Endodermal cell (in vitro differentiated cells): Measurements from ENCODE around the gene OTOS. TPM values are rescaled to one million over a fixed set of nuclear protein-coding genes. Genes with fewer than 3 reads are reported as not detected.

ENCODE experiments used
- DNase-seq: peaks from one replicate; pipeline ENCODE4 v3.0.0-alpha.2; 2017
- H3K27ac ChIP-seq: 2 replicates; pipeline ENCODE4 v1.5.1; 2013; ENCODE audit warnings: mild to moderate bottlenecking, low read depth, low read length, moderate library complexity
- H3K27me3 ChIP-seq: 2 replicates; pipeline ENCODE4 v1.6.1; 2013; ENCODE audit warnings: mild to moderate bottlenecking, low read length, moderate library complexity; ENCODE audit not compliant: insufficient read depth, control insufficient read depth, poor library complexity, severe bottlenecking
- H3K36me3 ChIP-seq: 2 replicates; pipeline ENCODE4 v1.7.0; 2013; ENCODE audit warnings: mild to moderate bottlenecking, low read length, moderate library complexity; ENCODE audit not compliant: control insufficient read depth, insufficient read depth
- H3K4me1 ChIP-seq: one replicate; pipeline ENCODE4 v1.7.0; 2013; ENCODE audit warnings: low read length; ENCODE audit not compliant: control insufficient read depth, insufficient read depth
- H3K4me3 ChIP-seq: 2 replicates; pipeline ENCODE4 v1.5.1; 2013; ENCODE audit warnings: mild to moderate bottlenecking, low read length, moderate library complexity
- H3K9ac ChIP-seq: 2 replicates; pipeline ENCODE4 v1.6.1; 2013; ENCODE audit warnings: mild to moderate bottlenecking, low read length, moderate library complexity; ENCODE audit not compliant: poor library complexity, severe bottlenecking; ENCODE audit errors: extremely low read depth
- H3K9me3 ChIP-seq: 2 replicates; pipeline ENCODE4 v1.6.1; 2013; ENCODE audit warnings: mild to moderate bottlenecking, low read length, moderate library complexity; ENCODE audit not compliant: control insufficient read depth
- H3K27ac Mint-ChIP-seq: 2 replicates; pipeline ENCODE4 v1.8.0; 2020; ENCODE audit warnings: mixed read lengths
- H3K27me3 Mint-ChIP-seq: 2 replicates; pipeline ENCODE4 v1.8.0; 2021; ENCODE audit warnings: mild to moderate bottlenecking, mixed read lengths; ENCODE audit not compliant: insufficient read depth
- H3K36me3 Mint-ChIP-seq: 2 replicates; pipeline ENCODE4 v1.8.0; 2020; ENCODE audit warnings: low read depth, mixed read lengths
- H3K4me1 Mint-ChIP-seq: 2 replicates; pipeline ENCODE4 v1.8.0; 2020; ENCODE audit warnings: mixed read lengths
- H3K4me3 Mint-ChIP-seq: 2 replicates; pipeline ENCODE4 v1.8.0; 2020; ENCODE audit warnings: mild to moderate bottlenecking, moderate library complexity, mixed read lengths
- H3K9me3 Mint-ChIP-seq: 2 replicates; pipeline ENCODE4 v1.8.0; 2020; ENCODE audit warnings: mild to moderate bottlenecking, mixed read lengths
- CTCF ChIP-seq: fragments of 200-600 bp; sonication (generic); conservative IDR thresholded peaks from 2 replicates; pipeline ENCODE4 v1.5.0; 2021; ENCODE audit warnings: antibody characterized with exemption, mild to moderate bottlenecking
- WGBS, 2 experiments: methylation state at CpG; one replicate each; pipeline versions ENCODE4 v1.1.5 to v1.1.7; 2013; ENCODE audit warnings: missing lambda C conversion rate in 2 of 2, mixed read lengths in 1 of 2; ENCODE audit not compliant: insufficient coverage in 1 of 2, insufficient read length in 1 of 2; 5-methylcytosine and 5-hydroxymethylcytosine counted together
- total RNA-seq, 2 donors: library from RNA; stranded (reverse); fragmentation: NEBNext Ultra II Directional in 1 of 2; extraction: Animal tissue kit (Norgen Biotek cat#: 25700) in 1 of 2; gene quantifications; 2 replicates in 1 of 2; 3 replicates in 1 of 2; pipeline ENCODE4 v1.2.1, GENCODE V29; 2021

OTOS gene
- total RNA-seq, 2 donors from 2014 or later = not detected

GRCh38 chr2:240125742-240126141, 14.7 kb downstream of the OTOS start:
- Histone ChIP-seq H3K4me1 (no peaks in the 10 kb centered on the region), H3K27ac (no peak overlapping the region), H3K9ac (no peak overlapping the region), H3K27me3 (no peaks in the 10 kb centered on the region), H3K9me3 (no peaks in the 10 kb centered on the region), H3K4me3 (no peak overlapping the region), H3K36me3 (peaks cover 36% of the 10 kb centered on the region)
- WGBS, 2 experiments = 93 to 94% methylated on average over 14 of the region's 14 CpGs
- no peak overlapping the region for H3K27ac Mint-ChIP-seq
- H3K27me3 Mint-ChIP-seq = no peaks in the 10 kb centered on the region
- no peaks in the 10 kb centered on the region for H3K4me1 Mint-ChIP-seq
- no peak overlapping the region for H3K4me3 Mint-ChIP-seq
- no peak for DNase-seq
- H3K36me3 Mint-ChIP-seq = peaks cover 43% of the 10 kb centered on the region
- no peaks in the 10 kb centered on the region for H3K9me3 Mint-ChIP-seq
- no peak for TF ChIP-seq CTCF

- Histone ChIP-seq H3K36me3 (peaks cover 25% of the 10 kb centered on the region), H3K4me1 (no peaks in the 10 kb centered on the region), H3K4me3 (no peak overlapping the region), H3K27ac (no peak overlapping the region), H3K9me3 (no peaks in the 10 kb centered on the region), H3K27me3 (no peaks in the 10 kb centered on the region), H3K9ac (no peak overlapping the region)
- H3K27me3 Mint-ChIP-seq = no peaks in the 10 kb centered on the region
- TF ChIP-seq CTCF = no peak
- no peak overlapping the region for H3K4me3 Mint-ChIP-seq
- WGBS, 2 experiments = 88 to 91% methylated on average over 7 to 8 of the region's 8 CpGs
- peaks cover under 1% of the 10 kb centered on the region for H3K9me3 Mint-ChIP-seq
- H3K27ac Mint-ChIP-seq = no peak overlapping the region
- peak; percentile 26 for DNase-seq
- peaks cover 32% of the 10 kb centered on the region for H3K36me3 Mint-ChIP-seq
- no peaks in the 10 kb centered on the region for H3K4me1 Mint-ChIP-seq
These were observed 15.8 kb downstream of the OTOS start for GRCh38 chr2:240124651-240125030.

- Mint-ChIP-seq H3K27ac (no peak overlapping the region), H3K9me3 (peaks cover 4% of the 10 kb centered on the region), H3K4me1 (no peaks in the 10 kb centered on the region), H3K4me3 (no peak overlapping the region), H3K36me3 (peaks cover 30% of the 10 kb centered on the region), H3K27me3 (no peaks in the 10 kb centered on the region)
- H3K27ac ChIP-seq = no peak overlapping the region
- WGBS, 2 experiments = 89 to 90% methylated on average over 17 to 24 of the region's 24 CpGs
- DNase-seq = peak; percentile 41
- no peaks in the 10 kb centered on the region for H3K27me3 ChIP-seq
- no peak for TF ChIP-seq CTCF
- no peaks in the 10 kb centered on the region for H3K4me1 ChIP-seq
- no peaks in the 10 kb centered on the region for H3K9me3 ChIP-seq
- H3K36me3 ChIP-seq = peaks cover 19% of the 10 kb centered on the region
- H3K9ac ChIP-seq = no peak overlapping the region
- H3K4me3 ChIP-seq = no peak overlapping the region
These were observed 16.4 kb downstream of the OTOS start for GRCh38 chr2:240123821-240124650.
